K562 (cell line): ENCODE data around the gene HERPUD2. TPM values are rescaled to one million over a fixed set of nuclear protein-coding genes. Genes with fewer than 3 reads are reported as not detected.

Experiments used
- ATF6 ChIP-seq: sonication (generic); formaldehyde crosslinking; IDR thresholded peaks from 2 replicates; pipeline ENCODE4 v1.4.0; 2020; ENCODE audit warnings: mild to moderate bottlenecking, missing genetic modification reagents
- C11orf30 ChIP-seq: fragments of 450-650 bp; IDR thresholded peaks from 2 replicates; pipeline ENCODE4 v1.6.1; 2016; ENCODE audit warnings: low read depth, mild to moderate bottlenecking
- CBFA2T2 ChIP-seq: fragments of 450-650 bp; conservative IDR thresholded peaks from 2 replicates; pipeline ENCODE4 v1.6.1; 2017; ENCODE audit warnings: mild to moderate bottlenecking
- CBX3 ChIP-seq, 2 experiments: IDR thresholded peaks; 1 replicate in 1 of 2; 2 replicates in 1 of 2; pipeline ENCODE4 v1.6.1; 2012; ENCODE audit warnings: inconsistent platforms in 2 of 2, low read length in 2 of 2, borderline replicate concordance in 1 of 2, control low read depth in 1 of 2
- CREM ChIP-seq: IDR thresholded peaks from 2 replicates; pipeline ENCODE4 v1.6.1; 2014; ENCODE audit warnings: antibody characterized with exemption, low read depth
- FOXP1 ChIP-seq: sonication (generic); formaldehyde crosslinking; IDR thresholded peaks from 2 replicates; pipeline ENCODE4 v1.8.0; 2022; ENCODE audit warnings: mild to moderate bottlenecking, missing genetic modification reagents
- HNRNPK ChIP-seq: fragments of 200-400 bp; formaldehyde crosslinking; IDR thresholded peaks from one replicate; pipeline ENCODE4 v1.6.1; 2018; ENCODE audit warnings: mild to moderate bottlenecking, low read depth, low read length; ENCODE audit not compliant: poor library complexity, severe bottlenecking
- L3MBTL2 ChIP-seq: fragments of 450-650 bp; IDR thresholded peaks from 2 replicates; pipeline ENCODE4 v1.6.1; 2016; ENCODE audit warnings: mild to moderate bottlenecking, moderate library complexity
- NCOR1 ChIP-seq: fragments of 450-650 bp; IDR thresholded peaks from 2 replicates; pipeline ENCODE4 v1.6.1; 2016; ENCODE audit warnings: mild to moderate bottlenecking, moderate library complexity
- NRF1 ChIP-seq, 2 experiments: fragments of 450-650 bp; IDR thresholded peaks in 1 of 2; conservative IDR thresholded peaks in 1 of 2; 2 replicates each; pipeline ENCODE4 v1.6.1; 2014; ENCODE audit warnings: mild to moderate bottlenecking in 2 of 2
- RBBP5 ChIP-seq: fragments of 200-600 bp; sonication (generic); IDR thresholded peaks from 2 replicates; pipeline ENCODE4 v1.6.1; 2012; ENCODE audit warnings: borderline replicate concordance, mild to moderate bottlenecking, low read length, control low read depth, inconsistent platforms; ENCODE audit not compliant: insufficient read depth, poor library complexity, severe bottlenecking
- RBM14 ChIP-seq: fragments of 200-400 bp; formaldehyde crosslinking; IDR thresholded peaks from 2 replicates; pipeline ENCODE4 v1.6.1; 2018; ENCODE audit warnings: low read depth, mild to moderate bottlenecking, low read length, moderate library complexity, borderline replicate concordance; ENCODE audit not compliant: insufficient read depth
- RNF2 ChIP-seq: sonication (generic); IDR thresholded peaks from 2 replicates; pipeline ENCODE4 v1.6.1; 2016
- SMAD1 ChIP-seq: fragments of 150-350 bp; IDR thresholded peaks from 2 replicates; pipeline ENCODE4 v1.6.1; 2014; ENCODE audit warnings: low read length, low read depth; ENCODE audit not compliant: partially characterized antibody
- SNIP1 ChIP-seq: fragments of 450-650 bp; IDR thresholded peaks from 2 replicates; pipeline ENCODE4 v1.7.1; 2017; ENCODE audit warnings: low read depth, mild to moderate bottlenecking
- ZNF232 ChIP-seq: sonication (generic); formaldehyde crosslinking; IDR thresholded peaks from 2 replicates; pipeline ENCODE4 v1.8.0; 2022; ENCODE audit warnings: mild to moderate bottlenecking, missing genetic modification reagents
- ZNF407 ChIP-seq: fragments of 450-650 bp; IDR thresholded peaks from 2 replicates; pipeline ENCODE4 v1.6.1; 2016; ENCODE audit warnings: low read depth
- polyA plus RNA-seq, 8 experiments: library from polyadenylated mRNA; depleted of rRNA in 4 of 8; stranded (reverse) in 5 of 8; unstranded in 3 of 8; fragments of >200 nt; fragmentation: Nextera tagmentation in 2 of 8; fragmentation: Illumina TruSeq in 1 of 8; extraction: Ambion mirVana in 2 of 8; extraction: Trizol in 1 of 8; gene quantifications; 2 replicates each; pipeline versions ENCODE4 v1.2.1 to v1.2.3, GENCODE V29; 2011 to 2014; ENCODE audit warnings: inconsistent platforms in 1 of 8, missing spikeins in 1 of 8
- total RNA-seq, 7 experiments: library from RNA; depleted of rRNA in 6 of 7; stranded (reverse); fragments of >200 nt in 6 of 7; fragmentation: Illumina TruSeq in 2 of 7; extraction: Trizol in 2 of 7; gene quantifications; 2 replicates each; pipeline versions ENCODE4 v1.2.1 to v1.2.3, GENCODE V29; 2011 to 2021; ENCODE audit warnings: low replicate concordance in 1 of 7

HERPUD2 gene
- total and polyA plus RNA-seq, 9 of the 15 experiments (the other 6 are each of a cell fraction or from before 2014, with no cell fraction given), result 4.1 to 28.5 (median 12.3) TPM

- peak; percentile 62 for TF ChIP-seq ZNF407
- TF ChIP-seq SNIP1, result no peak
- peak; percentile 97 for TF ChIP-seq CREM
- no peak for TF ChIP-seq ATF6 (CRISPR knock-in tag)
- TF ChIP-seq C11orf30, result peak; percentile 73
- TF ChIP-seq SMAD1, result no peak
- TF ChIP-seq CBFA2T2, result no peak
- no peak for TF ChIP-seq ZNF232 (CRISPR knock-in tag)
- TF ChIP-seq NRF1 (conservative IDR thresholded peaks at IDR 0.05 in 1 of 2, IDR thresholded peaks at IDR 0.05 in 1 of 2), result peak; percentile 87 to 90
- peak; percentile 86; the same call in 1 of the 2 replicates for TF ChIP-seq FOXP1 (CRISPR knock-in tag)
- TF ChIP-seq L3MBTL2, result peak; percentile 81
- TF ChIP-seq RBBP5, result peak; percentile 96
- peak; percentile 57 for TF ChIP-seq NCOR1
- TF ChIP-seq HNRNPK, result peak; percentile 60
- peak; percentile 67; the same call in 1 of the 2 replicates for TF ChIP-seq RNF2
- TF ChIP-seq CBX3 (IDR thresholded peaks at IDR 0.05; ENCODE audit: borderline replicate concordance in 1 of 2, low read length in 2 of 2), result peak in 1 of 2 experiments; percentile 60; a peak in 1 of 3 replicates
- TF ChIP-seq RBM14, result no peak
Observed at GRCh38 chr7:35694784-35695472, at the start of gene HERPUD2 (continued).
